GM12878 (cell line): ENCODE data around the gene CACNA1D. TPM values are rescaled to one million over a fixed set of nuclear protein-coding genes. Genes with fewer than 3 reads are reported as not detected.

Experiments
- ATAC-seq: fragments of 200-7000 bp; cut with Tn5 transposase; 3 replicates; pipeline ENCODE4 v1.9.1; 2020; ENCODE audit warnings: mild to moderate bottlenecking, moderate library complexity
- BruUV-seq: library from RNA; stranded (reverse); fragments of 400-500 nt; replicated peaks from 2 replicates; lab custom pipeline; 2021; lab: Mats Ljungman, UMichigan
- CTCF ChIA-PET: fragments of 300-600 bp; sonication (Branson Sonifier 250); formaldehyde crosslinking; extraction: SDS; loops from one replicate; lab custom pipeline; 2021; ENCODE audit warnings: inconsistent platforms; lab: Yijun Ruan, JAX
- POLR2A ChIA-PET: fragments of 350-600 bp; formaldehyde crosslinking; extraction: SDS; loops from one replicate; lab custom pipeline; 2021; ENCODE audit warnings: inconsistent platforms; lab: Charles Lee
- RAD21 ChIA-PET: fragments of 300-600 bp; sonication (Branson Sonifier 250); formaldehyde crosslinking; loops from one replicate; lab custom pipeline; 2023; ENCODE audit warnings: antibody characterized with exemption; ENCODE audit not compliant: unreplicated experiment; lab: Charles Lee
- SMC1A ChIA-PET: fragments of 300-600 bp; sonication (Branson Sonifier 250); formaldehyde crosslinking; loops from one replicate; lab custom pipeline; 2023; ENCODE audit not compliant: unreplicated experiment, uncharacterized antibody; lab: Charles Lee
- DNase-seq: peaks from one replicate; pipeline ENCODE4 v3.0.0-alpha.2; 2011; ENCODE audit warnings: low read depth, low spot score
- FAIRE-seq: peaks from 3 replicates; lab custom pipeline; 2011; peaks lifted over from hg19 to GRCh38; lab: Jason Lieb, UNC
- H2AFZ ChIP-seq: 2 replicates; pipeline ENCODE4 v1.6.0; 2011; ENCODE audit warnings: low read depth, low read length, control low read depth; ENCODE audit not compliant: control insufficient read depth
- H3K27ac ChIP-seq: 2 replicates; pipeline ENCODE4 v1.5.1; 2011; ENCODE audit warnings: control low read depth; ENCODE audit not compliant: control insufficient read depth, insufficient read depth
- H3K27me3 ChIP-seq, 2 experiments: replicated peaks in 1 of 2; 2 replicates each; pipeline versions ENCODE4 v1.6.0 to v1.6.1; 2011; ENCODE audit warnings: low read length in 1 of 2; ENCODE audit not compliant: control insufficient read depth in 2 of 2, insufficient read depth in 2 of 2
- H3K36me3 ChIP-seq, 2 experiments: 2 replicates each; pipeline ENCODE4 v1.5.1; 2011; ENCODE audit warnings: low read length in 1 of 2; ENCODE audit not compliant: control insufficient read depth in 2 of 2, insufficient read depth in 2 of 2
- H3K4me1 ChIP-seq: 2 replicates; pipeline ENCODE4 v1.6.1; 2011; ENCODE audit warnings: mild to moderate bottlenecking, low read length, moderate library complexity, mixed read lengths; ENCODE audit not compliant: control insufficient read depth, insufficient read depth
- H3K4me2 ChIP-seq: 2 replicates; pipeline ENCODE4 v1.6.0; 2011; ENCODE audit warnings: control low read depth; ENCODE audit not compliant: control insufficient read depth, insufficient read depth
- H3K4me3 ChIP-seq: fragments of 200-600 bp; sonication (generic); 2 replicates; pipeline ENCODE4 v1.5.1; 2016
- H3K79me2 ChIP-seq: 2 replicates; pipeline ENCODE4 v1.6.0; 2011; ENCODE audit warnings: low read length; ENCODE audit not compliant: control insufficient read depth, insufficient read depth
- H3K9ac ChIP-seq: 2 replicates; pipeline ENCODE4 v1.8.0; 2011; ENCODE audit warnings: low read length, control low read depth, mixed read lengths; ENCODE audit not compliant: control insufficient read depth, insufficient read depth
- H3K9me3 ChIP-seq: replicated peaks from 3 replicates; pipeline ENCODE4 v1.5.1; 2011; ENCODE audit warnings: mild to moderate bottlenecking, low read length; ENCODE audit not compliant: control insufficient read depth, insufficient read depth
- H4K20me1 ChIP-seq: 2 replicates; pipeline ENCODE4 v1.6.0; 2011; ENCODE audit not compliant: control insufficient read depth, insufficient read depth
- BCL3 ChIP-seq: IDR thresholded peaks from 2 replicates; pipeline ENCODE4 v1.6.1; 2011; ENCODE audit warnings: borderline replicate concordance, low read depth, mild to moderate bottlenecking, moderate library complexity, low read length; ENCODE audit not compliant: insufficient read depth, poor library complexity, severe bottlenecking
- CEBPZ ChIP-seq: fragments of 150-350 bp; IDR thresholded peaks from 2 replicates; pipeline ENCODE4 v1.6.1; 2016; ENCODE audit warnings: low read depth, low read length
- CREB1 ChIP-seq: IDR thresholded peaks from 2 replicates; pipeline ENCODE4 v1.6.1; 2012; ENCODE audit warnings: low read depth, mild to moderate bottlenecking, inconsistent platforms
- FOS ChIP-seq: IDR thresholded peaks from 3 replicates; pipeline ENCODE4 v1.6.1; 2011; ENCODE audit warnings: borderline replicate concordance; ENCODE audit not compliant: insufficient read length; ENCODE audit errors: extremely low read depth
- GABPA ChIP-seq: IDR thresholded peaks from 2 replicates; pipeline ENCODE4 v1.6.1; 2014; ENCODE audit warnings: antibody characterized with exemption, low read depth, mild to moderate bottlenecking, inconsistent platforms
- JUNB ChIP-seq: IDR thresholded peaks from 2 replicates; pipeline ENCODE4 v1.6.1; 2016; ENCODE audit warnings: antibody characterized with exemption, mild to moderate bottlenecking
- JUND ChIP-seq: IDR thresholded peaks from 2 replicates; pipeline ENCODE4 v1.6.1; 2012; ENCODE audit warnings: low read depth, mild to moderate bottlenecking, low read length, improper control_type of control experiment, moderate library complexity
- MXI1 ChIP-seq: fragments of 150-350 bp; IDR thresholded peaks from 2 replicates; pipeline ENCODE4 v1.6.1; 2011; ENCODE audit warnings: low read depth, mild to moderate bottlenecking, inconsistent platforms, low read length, improper control_type of control experiment
- NR2C1 ChIP-seq: fragments of 450-650 bp; IDR thresholded peaks from 2 replicates; pipeline ENCODE4 v1.6.1; 2017; ENCODE audit warnings: antibody characterized with exemption, mild to moderate bottlenecking, moderate library complexity
- PBX3 ChIP-seq: IDR thresholded peaks from 2 replicates; pipeline ENCODE4 v1.6.1; 2011; ENCODE audit warnings: mild to moderate bottlenecking, low read depth, low read length, moderate library complexity; ENCODE audit not compliant: insufficient replicate concordance
- PKNOX1 ChIP-seq: fragments of 450-650 bp; IDR thresholded peaks from 2 replicates; pipeline ENCODE4 v1.6.1; 2016; ENCODE audit warnings: mild to moderate bottlenecking
- PML ChIP-seq: IDR thresholded peaks from 2 replicates; pipeline ENCODE4 v1.6.1; 2012; ENCODE audit warnings: low read length, inconsistent platforms
- POLR2A ChIP-seq: IDR thresholded peaks from 2 replicates; pipeline ENCODE4 v1.6.1; 2011; ENCODE audit warnings: low read depth, mild to moderate bottlenecking, low read length
- RB1 ChIP-seq: fragments of 450-650 bp; formaldehyde crosslinking; IDR thresholded peaks from 2 replicates; pipeline ENCODE4 v1.6.1; 2017; ENCODE audit warnings: mild to moderate bottlenecking, borderline replicate concordance
- SMC3 ChIP-seq: IDR thresholded peaks from 2 replicates; pipeline ENCODE4 v1.6.1; 2011; ENCODE audit warnings: low read length, improper control_type of control experiment, borderline replicate concordance
- SREBF2 ChIP-seq: IDR thresholded peaks from 2 replicates; pipeline ENCODE4 v1.6.1; 2012; ENCODE audit warnings: mild to moderate bottlenecking, low read length
- YBX1 ChIP-seq: fragments of 450-650 bp; IDR thresholded peaks from 2 replicates; pipeline ENCODE4 v1.6.1; 2016; ENCODE audit warnings: antibody characterized with exemption
- WGBS: methylation state at CpG from one replicate; pipeline ENCODE4 v1.1.6; 2016; ENCODE audit warnings: low lambda C conversion rate; ENCODE audit not compliant: insufficient replicate concordance, insufficient coverage; ENCODE audit errors: missing lambda C conversion rate; 5-methylcytosine and 5-hydroxymethylcytosine counted together
- in situ Hi-C: fragments of 300-500 bp; cut with MboI; formaldehyde crosslinking; loops from 9 replicates; pipeline ENCODE4 v1.14.3; 2018; ENCODE audit warnings: mixed read lengths
- intact Hi-C: fragments of 100-400 bp; cut with micrococcal nuclease; formaldehyde crosslinking; loops from one replicate; pipeline ENCODE4 v1.14.2; 2022; ENCODE audit not compliant: unreplicated experiment
- polyA plus RNA-seq, 11 experiments: library from polyadenylated mRNA; depleted of rRNA in 4 of 11; unstranded in 6 of 11; stranded (reverse) in 5 of 11; fragments of >200 nt; fragmentation: Nextera tagmentation in 4 of 11; fragmentation: Illumina TruSeq in 1 of 11; extraction: Ambion mirVana in 4 of 11; extraction: Trizol in 1 of 11; gene quantifications; 1 replicate in 1 of 11; 2 replicates in 10 of 11; pipeline versions ENCODE4 v1.2.1 to v1.2.3, GENCODE V29; 2011 to 2016; ENCODE audit warnings: inconsistent platforms in 2 of 11, missing spikeins in 2 of 11, low read depth in 1 of 11
- total RNA-seq, 4 experiments: library from RNA; depleted of rRNA in 3 of 4; stranded (reverse); fragments of >200 nt in 3 of 4; fragmentation: Illumina TruSeq in 1 of 4; extraction: Trizol in 1 of 4; gene quantifications; 2 replicates each; pipeline versions ENCODE4 v1.2.1 to v1.2.3, GENCODE V29; 2013 to 2021

Gene CACNA1D
- total and polyA plus RNA-seq, 10 of the 15 experiments (the other 5 are each of a cell fraction or from before 2014, with no cell fraction given): 0.21 to 24.4 (median 1.6) TPM

GRCh38 chr3:53819163-53819868 lies 324.9 kb downstream of the CACNA1D start (continued):
- TF ChIP-seq BCL3 (no peak), PKNOX1 (no peak), MXI1 (no peak)
- TF ChIP-seq, all 136 proteins: peak for 0

- in situ Hi-C loops: no loop called here
- DNase-seq (no peak), FAIRE-seq (no peak)
- ChIA-PET POLR2A (no interaction called here), CTCF (no interaction called here)
- Histone ChIP-seq H3K4me3 (no peak overlapping the region), H3K36me3 (peaks cover 4% of the 10 kb centered on the region in 2 experiments; a peak in 3 of 4 replicates), H3K9me3 (no peaks in the 10 kb centered on the region), H3K4me2 (no peak overlapping the region), H3K9ac (no peak overlapping the region)
- no peak for TF ChIP-seq PBX3
- no peak for TF ChIP-seq RB1
- no peak for TF ChIP-seq PML
- TF ChIP-seq NR2C1: no peak
- TF ChIP-seq SREBF2: no peak
- no peak for TF ChIP-seq POLR2A
- TF ChIP-seq JUNB: no peak
- TF ChIP-seq GABPA: no peak
- no peak for TF ChIP-seq JUND
- TF ChIP-seq FOS: no peak
- no peak for TF ChIP-seq CREB1
- TF ChIP-seq SMC3: no peak
- TF ChIP-seq YBX1: no peak
- no peak for TF ChIP-seq CEBPZ
- TF ChIP-seq, all 136 proteins: peak for 0
- Histone ChIP-seq H4K20me1 (no peaks in the 10 kb centered on the region), H3K27ac (no peak overlapping the region), H3K27me3 (no peaks in the 10 kb centered on the region), H3K4me1 (no peaks in the 10 kb centered on the region), H2AFZ (no peak overlapping the region), H3K79me2 (no peaks in the 10 kb centered on the region)
- 58% methylated on average over 5 of the region's 5 CpGs for WGBS
- ChIA-PET SMC1A (interaction anchor here (0.8 kb wide), 1 partner anchor 77 kb away, joined by 3 read pairs; no protein-coding TSS in a partner anchor), RAD21 (no interaction called here)
- BruUV-seq: no TSS peak
- intact Hi-C loops: no loop called here
- no peak for ATAC-seq
Measured at GRCh38 chr3:53820084-53820483, 325.7 kb downstream of the CACNA1D start.
